Measurements from ENCODE around the gene ATP5IF1.

The ATP5IF1 gene

DNA sequence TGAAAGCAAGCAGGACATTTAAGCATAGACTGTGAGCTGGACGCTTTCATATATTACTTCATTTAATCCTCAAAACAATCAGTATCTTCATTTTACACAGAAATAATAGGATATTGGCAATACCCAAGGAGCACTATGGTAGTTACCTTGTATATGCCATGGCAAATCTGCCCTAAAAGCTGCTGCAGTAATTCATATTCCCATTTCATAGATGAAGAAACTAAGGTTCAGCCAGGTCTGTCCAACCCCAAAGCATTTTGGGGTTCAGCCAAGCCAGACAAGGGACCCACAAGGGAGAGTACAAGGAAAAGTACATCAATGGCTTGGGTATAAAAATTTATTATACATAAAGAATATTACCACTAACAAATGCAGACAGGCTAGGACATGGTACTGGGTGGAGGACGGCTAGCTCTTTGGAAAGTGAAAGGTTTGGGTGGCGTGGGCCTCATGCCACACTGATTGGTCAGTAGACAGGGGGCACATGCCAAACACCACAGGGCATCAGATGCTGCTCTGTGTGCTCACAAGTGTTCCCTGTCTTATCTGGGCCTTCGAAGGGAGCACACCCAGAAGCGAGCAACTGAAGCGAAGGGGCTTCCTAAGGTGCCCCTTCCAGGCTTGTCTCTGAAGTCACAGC is 35.6 kb upstream of the ATP5IF1 start:
- Histone ChIP-seq H3K4me3 (ENCODE audit: low read depth in 1 of 2, low read length in 2 of 2) (no peak overlapping the region), H3K27ac (ENCODE audit: low read length) (no peak overlapping the region), H3K27me3 (ENCODE audit: low read depth, low read length) (no peaks in the 10 kb centered on the region), H3K36me3 (ENCODE audit: control insufficient read depth in 1 of 2, insufficient read depth in 2 of 2, low read length in 2 of 2) (peaks cover 32 to 63% of the 10 kb centered on the region in 2 donors), H3K9me3 (ENCODE audit: control insufficient read depth in 1 of 2, low read length in 2 of 2) (no peaks in the 10 kb centered on the region), H3K4me1 (ENCODE audit: control insufficient read depth in 1 of 2, insufficient read depth in 2 of 2, low read length in 2 of 2) (no peaks in the 10 kb centered on the region)

DNA sequence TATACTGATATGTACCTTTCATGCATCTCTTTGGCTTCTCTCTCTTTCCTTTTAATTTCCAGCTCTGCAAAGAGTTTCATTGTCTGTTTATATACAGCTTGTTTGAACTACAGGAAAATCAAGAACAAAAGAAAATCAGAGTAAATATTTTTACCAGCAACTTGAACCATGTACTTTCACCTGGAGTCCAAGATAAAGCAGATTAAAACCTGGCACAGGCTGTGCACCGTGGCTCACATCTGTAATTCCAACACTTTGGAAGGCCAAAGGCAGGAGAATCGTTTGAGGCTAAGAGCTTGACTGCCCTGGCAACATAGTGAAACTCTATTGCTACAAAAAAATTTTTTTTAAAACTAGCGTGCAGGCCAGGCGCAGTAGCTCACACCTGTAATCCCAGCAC is 30.7 kb upstream of the ATP5IF1 start:
- Histone ChIP-seq H3K4me3 (ENCODE audit: low read depth in 1 of 2, low read length in 2 of 2) (no peak overlapping the region), H3K4me1 (ENCODE audit: control insufficient read depth in 1 of 2, insufficient read depth in 2 of 2, low read length in 2 of 2) (no peaks in the 10 kb centered on the region), H3K27ac (ENCODE audit: low read length) (no peak overlapping the region), H3K9me3 (ENCODE audit: control insufficient read depth in 1 of 2, low read length in 2 of 2) (no peaks in the 10 kb centered on the region), H3K27me3 (ENCODE audit: low read depth, low read length) (no peaks in the 10 kb centered on the region), H3K36me3 (ENCODE audit: control insufficient read depth in 1 of 2, insufficient read depth in 2 of 2, low read length in 2 of 2) (peaks cover 28 to 62% of the 10 kb centered on the region in 2 donors)

DNA sequence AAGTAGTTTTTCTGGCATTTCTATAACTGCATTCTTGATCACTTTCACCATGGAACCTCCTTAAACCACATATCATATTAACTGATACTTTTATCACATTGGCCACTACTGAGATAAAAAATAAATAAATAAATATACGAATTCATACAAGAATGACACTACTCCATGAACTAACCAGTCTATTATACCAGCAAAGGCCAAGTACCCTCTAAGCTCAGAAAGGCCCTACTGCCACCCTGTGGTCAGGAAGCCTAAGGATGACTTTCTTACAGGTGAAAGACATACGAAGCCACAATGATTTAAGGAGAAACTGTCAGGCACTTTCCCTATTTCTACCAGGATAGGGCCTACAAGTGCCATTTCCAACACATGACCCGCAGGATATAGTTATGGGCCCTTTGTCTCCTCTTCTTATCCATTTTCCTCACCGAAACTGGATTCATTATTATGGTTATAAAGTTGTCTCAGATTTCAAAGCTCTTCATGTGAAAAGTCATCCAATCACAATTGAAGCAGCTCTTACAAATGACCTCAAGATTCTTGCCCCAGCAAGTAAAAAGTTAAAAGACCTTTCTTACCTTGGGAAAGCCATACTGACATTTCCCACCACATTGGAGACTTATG is 27.0 kb upstream of the ATP5IF1 start:
- Histone ChIP-seq H3K36me3 (ENCODE audit: control insufficient read depth in 1 of 2, insufficient read depth in 2 of 2, low read length in 2 of 2) (peaks cover 25 to 41% of the 10 kb centered on the region in 2 donors), H3K9me3 (ENCODE audit: control insufficient read depth in 1 of 2, low read length in 2 of 2) (no peaks in the 10 kb centered on the region), H3K27ac (ENCODE audit: low read length) (no peak overlapping the region), H3K4me1 (ENCODE audit: control insufficient read depth in 1 of 2, insufficient read depth in 2 of 2, low read length in 2 of 2) (no peaks in the 10 kb centered on the region), H3K27me3 (ENCODE audit: low read depth, low read length) (no peaks in the 10 kb centered on the region), H3K4me3 (ENCODE audit: low read depth in 1 of 2, low read length in 2 of 2) (no peak overlapping the region)

DNA sequence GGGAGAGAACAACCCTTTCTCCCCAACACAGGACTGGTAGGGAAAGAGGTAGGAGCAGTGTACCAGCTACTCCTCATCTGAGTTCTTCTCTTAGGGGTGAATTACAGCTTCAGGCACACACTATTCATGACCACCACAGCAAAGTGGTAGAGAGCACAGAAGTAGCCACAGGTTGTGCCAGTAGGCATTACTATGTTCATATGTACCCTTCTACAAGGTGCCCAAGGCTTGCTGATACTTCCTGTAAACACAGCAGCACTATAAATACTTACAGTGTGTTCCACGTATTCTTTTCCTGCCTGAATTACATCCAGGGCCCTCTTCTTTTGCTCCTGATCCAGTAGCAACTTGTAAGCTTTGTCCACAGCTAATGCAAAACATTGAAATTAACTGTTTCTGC is 26.2 kb upstream of the ATP5IF1 start:
- Histone ChIP-seq H3K36me3 (ENCODE audit: control insufficient read depth in 1 of 2, insufficient read depth in 2 of 2, low read length in 2 of 2) (peaks cover 19 to 38% of the 10 kb centered on the region in 2 donors), H3K4me3 (ENCODE audit: low read depth in 1 of 2, low read length in 2 of 2) (no peak overlapping the region)

DNA sequence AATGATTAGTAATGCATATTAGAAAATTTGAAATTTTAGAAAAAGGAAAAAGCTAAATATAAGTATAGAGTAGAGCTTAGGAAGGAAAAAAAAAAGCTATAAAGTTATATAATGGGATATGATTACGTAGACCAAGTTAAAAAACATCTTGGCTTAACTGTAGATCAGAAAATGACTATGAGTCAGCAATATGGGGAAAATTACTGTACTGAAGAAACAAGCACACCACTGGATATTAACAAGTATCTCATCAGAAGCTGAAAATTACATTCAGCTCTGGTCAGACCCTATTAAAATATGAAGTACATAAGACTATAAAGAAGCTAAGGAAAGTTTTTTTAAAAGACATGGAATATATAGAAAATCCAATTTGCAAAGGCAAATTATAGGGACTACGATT is 22.6 kb upstream of the ATP5IF1 start:
- H3K36me3 ChIP-seq (ENCODE audit: control insufficient read depth in 1 of 2, insufficient read depth in 2 of 2, low read length in 2 of 2), result peaks cover 19 to 23% of the 10 kb centered on the region in 2 donors
- no peaks in the 10 kb centered on the region for H3K27me3 ChIP-seq (ENCODE audit: low read depth, low read length)
- H3K27ac ChIP-seq (ENCODE audit: low read length), result no peak overlapping the region

More for the DNA sequence above, 26.2 kb upstream of the ATP5IF1 start:
- Histone ChIP-seq H3K4me1 (ENCODE audit: control insufficient read depth in 1 of 2, insufficient read depth in 2 of 2, low read length in 2 of 2) (no peaks in the 10 kb centered on the region), H3K27me3 (ENCODE audit: low read depth, low read length) (no peaks in the 10 kb centered on the region), H3K27ac (ENCODE audit: low read length) (no peak overlapping the region), H3K9me3 (ENCODE audit: control insufficient read depth in 1 of 2, low read length in 2 of 2) (no peaks in the 10 kb centered on the region)

DNA sequence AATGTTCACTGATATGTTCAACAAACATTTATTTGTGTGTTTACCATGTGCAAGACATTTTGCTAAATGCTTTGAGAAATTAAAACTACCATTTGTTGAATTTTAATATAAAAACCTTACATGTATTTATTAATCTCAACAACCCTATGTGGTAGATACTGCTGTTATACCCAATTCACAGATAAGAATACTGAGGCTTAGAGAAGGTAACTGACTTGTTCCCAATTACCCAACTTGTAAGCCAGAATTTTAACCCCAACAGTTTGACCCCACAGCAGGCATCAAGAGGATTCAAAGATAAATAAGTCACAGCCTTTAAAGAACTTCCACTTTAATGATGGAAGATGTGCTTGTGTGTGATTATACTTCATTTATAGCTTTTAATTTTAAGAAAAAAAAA is 6.8 kb upstream of the ATP5IF1 start:
- Histone ChIP-seq H3K36me3 (ENCODE audit: control insufficient read depth in 1 of 2, insufficient read depth in 2 of 2, low read length in 2 of 2) (peaks cover 14 to 48% of the 10 kb centered on the region in 2 donors), H3K27me3 (ENCODE audit: low read depth, low read length) (no peaks in the 10 kb centered on the region), H3K4me1 (ENCODE audit: control insufficient read depth in 1 of 2, insufficient read depth in 2 of 2, low read length in 2 of 2) (peaks cover 0 to 20% of the 10 kb centered on the region in 2 donors), H3K27ac (ENCODE audit: low read length) (no peak overlapping the region), H3K9me3 (ENCODE audit: control insufficient read depth in 1 of 2, low read length in 2 of 2) (no peaks in the 10 kb centered on the region), H3K4me3 (ENCODE audit: low read depth in 1 of 2, low read length in 2 of 2) (no peak overlapping the region)

More for the DNA sequence above, 22.6 kb upstream of the ATP5IF1 start:
- Histone ChIP-seq H3K4me1 (ENCODE audit: control insufficient read depth in 1 of 2, insufficient read depth in 2 of 2, low read length in 2 of 2) (no peaks in the 10 kb centered on the region), H3K9me3 (ENCODE audit: control insufficient read depth in 1 of 2, low read length in 2 of 2) (no peaks in the 10 kb centered on the region), H3K4me3 (ENCODE audit: low read depth in 1 of 2, low read length in 2 of 2) (no peak overlapping the region)

DNA sequence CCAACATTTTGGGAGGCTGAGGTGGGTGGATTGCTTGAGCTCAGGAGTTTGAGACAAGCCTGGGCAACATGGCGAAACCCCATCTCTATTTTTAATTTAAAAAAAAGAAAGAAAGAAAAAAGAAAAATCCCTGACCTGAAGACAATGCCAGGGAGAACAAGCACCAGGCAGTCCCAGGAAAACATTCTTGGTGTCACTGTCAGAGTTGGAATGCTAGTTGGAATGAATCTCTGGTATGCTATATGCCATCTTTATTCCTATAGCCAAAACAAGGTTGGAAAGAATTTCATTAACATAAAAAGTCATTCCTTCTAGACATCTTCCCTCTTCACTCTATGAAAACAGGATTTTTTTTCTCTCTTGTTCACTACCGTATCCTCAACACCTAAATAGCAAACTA is 5.9 kb upstream of the ATP5IF1 start:
- Histone ChIP-seq H3K4me1 (ENCODE audit: control insufficient read depth in 1 of 2, insufficient read depth in 2 of 2, low read length in 2 of 2) (peaks cover 0 to 20% of the 10 kb centered on the region in 2 donors), H3K36me3 (ENCODE audit: control insufficient read depth in 1 of 2, insufficient read depth in 2 of 2, low read length in 2 of 2) (peaks cover 9 to 42% of the 10 kb centered on the region in 2 donors), H3K4me3 (ENCODE audit: low read depth in 1 of 2, low read length in 2 of 2) (no peak overlapping the region), H3K27me3 (ENCODE audit: low read depth, low read length) (no peaks in the 10 kb centered on the region), H3K9me3 (ENCODE audit: control insufficient read depth in 1 of 2, low read length in 2 of 2) (no peaks in the 10 kb centered on the region), H3K27ac (ENCODE audit: low read length) (no peak overlapping the region)

DNA sequence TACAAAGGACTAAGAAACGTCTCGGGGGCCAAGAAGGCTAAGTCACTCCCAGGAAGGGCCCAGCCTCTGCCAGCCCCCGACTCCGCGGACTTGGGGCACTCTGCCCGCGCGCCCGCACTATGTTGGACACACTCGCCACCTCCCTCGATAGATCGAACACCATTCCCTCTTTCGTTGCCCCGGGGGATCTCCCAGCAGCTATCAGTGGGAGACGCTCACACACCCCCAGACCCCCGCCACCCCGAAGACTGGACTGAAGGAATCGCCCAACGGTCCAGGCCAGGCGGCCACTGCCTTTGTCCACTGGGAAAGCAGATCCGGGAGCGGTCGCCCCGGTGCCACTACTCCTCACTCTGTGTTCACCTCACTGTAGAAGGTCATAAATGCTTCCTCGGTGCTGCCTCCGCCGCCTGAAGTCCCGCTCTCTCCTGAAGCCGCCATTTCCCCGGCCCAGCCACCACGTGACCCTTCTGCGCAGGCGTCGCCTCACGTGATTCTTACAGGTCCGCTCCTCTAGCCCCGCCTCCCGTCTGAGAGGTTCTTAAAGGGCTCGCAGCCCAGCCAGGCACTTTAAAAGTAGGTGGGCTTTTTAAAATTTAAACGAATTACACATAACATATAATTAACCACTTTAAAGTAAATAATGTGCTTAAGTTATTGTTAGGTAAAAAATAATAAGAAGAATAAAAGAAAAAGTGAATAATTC is 3.2 kb upstream of the ATP5IF1 start, which contains the start of gene DNAJC8:
Gene DNAJC8, minus strand, starts transcription at position 472 of the 706 bp plus-strand sequence. Its CDS starts 31 bp downstream, at position 441.
- Histone ChIP-seq H3K27ac (ENCODE audit: low read length) (peak within 1 kb of the TSS; percentile 88), H3K27me3 (ENCODE audit: low read depth, low read length) (no peaks in the 10 kb centered on the region), H3K4me1 (ENCODE audit: control insufficient read depth in 1 of 2, insufficient read depth in 2 of 2, low read length in 2 of 2) (peaks cover 10 to 33% of the 10 kb centered on the region in 2 donors), H3K4me3 (ENCODE audit: low read depth in 1 of 2, low read length in 2 of 2) (peak within 1 kb of the TSS; percentile 97 to 99), H3K9me3 (ENCODE audit: control insufficient read depth in 1 of 2, low read length in 2 of 2) (no peaks in the 10 kb centered on the region), H3K36me3 (ENCODE audit: control insufficient read depth in 1 of 2, insufficient read depth in 2 of 2, low read length in 2 of 2) (peaks cover 10 to 17% of the 10 kb centered on the region in 2 donors)

DNA sequence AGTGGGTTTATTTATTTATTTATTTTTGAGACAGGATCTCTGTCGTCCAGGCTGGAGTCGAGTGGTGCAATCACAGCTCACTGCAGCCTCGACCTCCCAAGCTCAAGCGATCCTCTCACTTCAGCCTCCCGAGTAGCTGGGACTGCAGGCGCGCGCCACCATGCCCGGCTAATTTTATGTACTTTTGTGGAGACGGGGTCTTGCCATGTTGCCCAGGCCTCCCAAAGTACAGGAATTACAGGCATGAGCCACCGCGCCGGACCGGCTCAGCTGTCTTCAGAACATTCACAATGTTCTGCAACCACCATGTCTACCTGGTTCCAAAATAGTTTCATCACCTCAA is 2.7 kb upstream of the ATP5IF1 start:
- no peaks in the 10 kb centered on the region for H3K9me3 ChIP-seq (ENCODE audit: control insufficient read depth in 1 of 2, low read length in 2 of 2)
- H3K27ac ChIP-seq (ENCODE audit: low read length), result no peak overlapping the region
- H3K4me3 ChIP-seq (ENCODE audit: low read depth in 1 of 2, low read length in 2 of 2), result peak overlapping the region in 1 of 2 donors; percentile 99
- H3K27me3 ChIP-seq (ENCODE audit: low read depth, low read length), result no peaks in the 10 kb centered on the region
- peaks cover 10 to 34% of the 10 kb centered on the region in 2 donors for H3K4me1 ChIP-seq (ENCODE audit: control insufficient read depth in 1 of 2, insufficient read depth in 2 of 2, low read length in 2 of 2)
- peaks cover 11 to 14% of the 10 kb centered on the region in 2 donors for H3K36me3 ChIP-seq (ENCODE audit: control insufficient read depth in 1 of 2, insufficient read depth in 2 of 2, low read length in 2 of 2)

DNA sequence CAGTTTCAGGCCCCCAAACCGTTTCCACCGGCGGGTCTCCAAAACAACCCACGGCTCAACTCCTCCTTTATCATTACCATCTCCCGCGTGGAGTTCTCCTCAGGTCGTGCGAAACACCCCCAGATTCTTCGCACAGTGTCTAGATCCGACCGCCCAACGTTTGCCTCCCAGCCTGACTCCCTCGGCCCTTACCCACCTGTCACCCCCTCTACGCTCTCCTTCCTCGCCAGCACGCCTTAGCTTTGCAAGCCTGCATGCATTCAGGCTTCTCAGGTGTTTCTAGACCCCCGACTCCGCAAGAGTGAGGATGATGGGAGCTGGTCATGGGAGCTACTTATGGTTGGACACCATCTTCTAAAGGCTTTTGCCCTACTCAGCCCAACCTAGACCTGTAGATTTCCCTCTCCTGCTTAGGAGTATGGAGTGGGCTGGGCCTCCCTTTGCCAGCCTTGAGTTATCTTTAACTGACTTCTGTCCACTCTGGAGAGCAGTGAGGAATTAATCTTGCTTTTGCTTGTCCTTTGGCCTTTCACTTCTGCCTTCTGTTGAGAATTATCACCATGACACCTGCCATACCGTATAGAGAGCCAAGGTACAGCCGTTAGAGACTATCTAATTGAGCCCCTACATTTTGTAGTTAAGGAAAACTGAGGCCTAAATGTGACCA is 865 bp downstream of the ATP5IF1 start:
- Histone ChIP-seq H3K36me3 (ENCODE audit: control insufficient read depth in 1 of 2, insufficient read depth in 2 of 2, low read length in 2 of 2) (peaks cover 0 to 6% of the 10 kb centered on the region in 2 donors), H3K4me1 (ENCODE audit: control insufficient read depth in 1 of 2, insufficient read depth in 2 of 2, low read length in 2 of 2) (peaks cover 10 to 20% of the 10 kb centered on the region in 2 donors), H3K27me3 (ENCODE audit: low read depth, low read length) (no peaks in the 10 kb centered on the region), H3K27ac (ENCODE audit: low read length) (peak overlapping the region; percentile 78), H3K9me3 (ENCODE audit: control insufficient read depth in 1 of 2, low read length in 2 of 2) (no peaks in the 10 kb centered on the region), H3K4me3 (ENCODE audit: low read depth in 1 of 2, low read length in 2 of 2) (peak overlapping the region; percentile 87 to 100)

DNA sequence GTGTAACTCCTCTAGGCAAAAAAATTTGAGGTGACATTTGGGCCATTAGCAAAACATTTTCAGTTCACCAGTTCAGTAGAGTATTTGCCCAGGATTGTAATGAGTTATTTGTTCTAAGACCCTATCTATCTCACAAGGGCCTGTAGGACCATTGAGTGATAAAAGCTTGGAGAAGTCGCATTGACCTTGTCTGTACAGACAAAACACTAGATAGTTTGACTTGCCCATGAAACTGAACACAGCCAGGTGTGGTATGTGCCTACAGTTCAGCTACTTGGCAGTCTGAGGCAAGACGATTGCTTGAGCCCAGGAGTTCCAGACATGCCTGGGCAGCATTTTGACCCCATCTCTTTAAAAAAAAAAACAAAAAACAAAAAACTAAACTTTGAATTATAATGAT is 3.1 kb downstream of the ATP5IF1 start:
- Histone ChIP-seq H3K4me1 (ENCODE audit: control insufficient read depth in 1 of 2, insufficient read depth in 2 of 2, low read length in 2 of 2) (peaks cover 13 to 14% of the 10 kb centered on the region in 2 donors), H3K36me3 (ENCODE audit: control insufficient read depth in 1 of 2, insufficient read depth in 2 of 2, low read length in 2 of 2) (peaks cover 0 to 6% of the 10 kb centered on the region in 2 donors), H3K9me3 (ENCODE audit: control insufficient read depth in 1 of 2, low read length in 2 of 2) (no peaks in the 10 kb centered on the region), H3K27ac (ENCODE audit: low read length) (no peak overlapping the region), H3K4me3 (ENCODE audit: low read depth in 1 of 2, low read length in 2 of 2) (no peak overlapping the region), H3K27me3 (ENCODE audit: low read depth, low read length) (no peaks in the 10 kb centered on the region)
